ENCODE results near the gene PHLPP1.

PHLPP1 gene

DNA sequence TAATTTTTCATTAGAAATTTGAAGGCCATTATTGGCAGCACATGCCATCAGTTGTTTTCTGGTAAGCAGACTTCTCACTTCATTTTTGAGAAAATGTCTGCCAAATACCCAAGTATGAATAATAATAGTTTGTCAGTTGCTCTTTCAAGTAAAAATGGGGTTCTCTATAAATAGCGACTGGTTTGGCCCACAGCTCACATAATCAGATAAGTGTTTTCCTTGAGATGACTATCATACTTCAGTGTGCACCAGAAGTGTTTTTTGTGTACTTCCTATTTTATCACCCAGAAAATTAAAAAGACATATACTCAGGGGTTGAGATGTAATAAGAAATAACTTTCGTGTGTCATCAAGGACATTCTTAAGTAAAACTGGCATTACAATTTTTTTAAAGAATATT lies 147.1 kb downstream of the PHLPP1 start:
- Histone ChIP-seq H2BK15ac (ENCODE audit: low read length) (no peak overlapping the region), H2BK12ac (ENCODE audit: low read length) (no peak overlapping the region), H3K4me1 (ENCODE audit: control insufficient read depth in 2 of 2, insufficient read depth in 1 of 2, low read depth in 1 of 2, low read length in 2 of 2) (peaks cover 0 to 4% of the 10 kb centered on the region in 2 donors)

DNA sequence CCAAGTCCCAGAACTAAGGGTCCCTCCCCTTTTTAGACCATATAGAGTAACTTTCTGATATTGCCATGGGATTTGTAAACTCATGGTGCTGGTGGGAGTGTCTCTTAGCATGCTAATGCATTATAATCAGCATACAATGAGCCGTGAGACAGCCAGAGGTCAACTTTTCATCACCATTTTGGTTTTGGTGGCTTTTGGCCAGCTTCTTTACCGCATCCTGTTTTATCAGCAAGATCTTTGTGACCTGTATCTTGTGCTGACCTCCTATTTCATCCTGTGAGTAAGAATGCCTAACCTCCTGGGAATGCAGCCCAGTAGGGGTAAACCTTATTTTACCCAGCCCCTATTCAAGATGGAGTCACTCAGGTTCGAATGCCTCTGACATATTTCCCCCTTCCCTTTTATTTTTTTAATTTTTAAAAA lies 148.2 kb downstream of the PHLPP1 start:
- Histone ChIP-seq H4K8ac (ENCODE audit: low read depth, low read length) (no peak overlapping the region), H2BK120ac (ENCODE audit: low read depth, low read length) (no peak overlapping the region), H3K9me3 (replicated peaks in 1 of 2; ENCODE audit: control insufficient read depth in 2 of 2, insufficient read depth in 1 of 2, low read depth in 1 of 2, low read length in 2 of 2) (no peaks in the 10 kb centered on the region), H3K18ac (ENCODE audit: low read length) (no peak overlapping the region), H3K27me3 (ENCODE audit: control insufficient read depth in 3 of 3, insufficient read depth in 3 of 3, low read depth in 1 of 3, low read length in 3 of 3) (no peaks in the 10 kb centered on the region), H2BK15ac (ENCODE audit: low read length) (no peak overlapping the region), H3K23ac (ENCODE audit: low read depth, low read length, poor library complexity) (no peak overlapping the region), H3K14ac (ENCODE audit: low read length) (no peak overlapping the region), H4K91ac (ENCODE audit: low read depth, low read length, poor library complexity) (no peak overlapping the region), H3K79me1 (ENCODE audit: low read depth, low read length) (no peaks in the 10 kb centered on the region), H3K9ac (ENCODE audit: low read depth, low read length, poor library complexity) (no peak overlapping the region), H2AFZ (ENCODE audit: low read length) (no peak overlapping the region), H2AK5ac (ENCODE audit: low read depth, low read length) (no peak overlapping the region), H3K36me3 (replicated peaks in 1 of 2; ENCODE audit: control insufficient read depth in 2 of 2, insufficient read depth in 2 of 2, low read length in 2 of 2) (peaks cover 0 to 41% of the 10 kb centered on the region in 2 donors), H3K4ac (ENCODE audit: low read length) (no peak overlapping the region), H3K4me3 (ENCODE audit: low read length in 2 of 2) (no peak overlapping the region), H3K4me2 (ENCODE audit: insufficient read depth, low read length, poor library complexity, severe bottlenecking) (no peak overlapping the region), H2BK5ac (ENCODE audit: low read length) (no peak overlapping the region), H3K4me1 (ENCODE audit: control insufficient read depth in 2 of 2, insufficient read depth in 1 of 2, low read depth in 1 of 2, low read length in 2 of 2) (no peaks in the 10 kb centered on the region), H2BK12ac (ENCODE audit: low read length) (no peak overlapping the region), H3K27ac (replicated peaks; ENCODE audit: low read length) (no peak overlapping the region)
- WGBS, 2 donors (ENCODE audit: extremely low coverage in 2 of 2, insufficient read length in 2 of 2, insufficient replicate concordance in 1 of 2): no CpG with 5 or more reads among the region's 3 CpGs
- DNase-seq (ENCODE audit: low spot score): no peak

More for the DNA sequence above, 147.1 kb downstream of the PHLPP1 start:
- peaks cover 0 to 41% of the 10 kb centered on the region in 2 donors for H3K36me3 ChIP-seq (replicated peaks in 1 of 2; ENCODE audit: control insufficient read depth in 2 of 2, insufficient read depth in 2 of 2, low read length in 2 of 2)
- H3K4me3 ChIP-seq (ENCODE audit: low read length in 2 of 2): no peak overlapping the region
- no peak overlapping the region for H3K14ac ChIP-seq (ENCODE audit: low read length)
- no peak overlapping the region for H2AK5ac ChIP-seq (ENCODE audit: low read depth, low read length)
- no peak overlapping the region for H3K4me2 ChIP-seq (ENCODE audit: insufficient read depth, low read length, poor library complexity, severe bottlenecking)
- no CpG with 5 or more reads among the region's 2 CpGs for WGBS, 2 donors (ENCODE audit: extremely low coverage in 2 of 2, insufficient read length in 2 of 2, insufficient replicate concordance in 1 of 2)
- no peak overlapping the region for H4K8ac ChIP-seq (ENCODE audit: low read depth, low read length)
- H2BK120ac ChIP-seq (ENCODE audit: low read depth, low read length): no peak overlapping the region
- H3K23ac ChIP-seq (ENCODE audit: low read depth, low read length, poor library complexity): no peak overlapping the region
- no peak overlapping the region for H2BK5ac ChIP-seq (ENCODE audit: low read length)
- peaks cover 1% of the 10 kb centered on the region for H3K79me1 ChIP-seq (ENCODE audit: low read depth, low read length)
- no peak overlapping the region for H3K27ac ChIP-seq (replicated peaks; ENCODE audit: low read length)
- no peak overlapping the region for H2AFZ ChIP-seq (ENCODE audit: low read length)
- H3K27me3 ChIP-seq (ENCODE audit: control insufficient read depth in 3 of 3, insufficient read depth in 3 of 3, low read depth in 1 of 3, low read length in 3 of 3): no peaks in the 10 kb centered on the region
- no peak overlapping the region for H3K9ac ChIP-seq (ENCODE audit: low read depth, low read length, poor library complexity)
- no peak overlapping the region for H3K18ac ChIP-seq (ENCODE audit: low read length)
- no peak overlapping the region for H4K91ac ChIP-seq (ENCODE audit: low read depth, low read length, poor library complexity)
- no peak for DNase-seq (ENCODE audit: low spot score)
- H3K4ac ChIP-seq (ENCODE audit: low read length): no peak overlapping the region
- H3K9me3 ChIP-seq (replicated peaks in 1 of 2; ENCODE audit: control insufficient read depth in 2 of 2, insufficient read depth in 1 of 2, low read depth in 1 of 2, low read length in 2 of 2): no peaks in the 10 kb centered on the region

DNA sequence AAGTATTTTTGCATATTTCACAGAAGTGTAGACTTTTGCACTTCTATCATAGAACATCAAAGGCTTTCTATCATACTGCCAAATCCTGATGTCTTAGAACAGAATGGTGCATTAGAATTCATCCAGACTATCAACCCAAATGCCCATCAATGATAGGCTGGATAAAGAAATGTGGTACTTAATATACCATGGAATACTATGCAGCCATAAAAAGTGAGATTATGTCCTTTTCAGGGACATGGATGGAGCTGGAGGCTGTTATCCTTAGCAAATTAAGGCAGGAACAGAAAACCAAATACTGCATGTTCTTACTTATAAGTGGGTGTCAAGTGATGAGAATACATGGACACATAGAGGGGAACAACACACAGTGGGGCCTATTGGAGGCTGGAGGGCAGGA lies 150.2 kb downstream of the PHLPP1 start:
- Histone ChIP-seq H3K9ac (ENCODE audit: low read depth, low read length, poor library complexity) (no peak overlapping the region), H2BK120ac (ENCODE audit: low read depth, low read length) (no peak overlapping the region), H2BK12ac (ENCODE audit: low read length) (no peak overlapping the region), H2BK5ac (ENCODE audit: low read length) (no peak overlapping the region), H2AK5ac (ENCODE audit: low read depth, low read length) (no peak overlapping the region), H3K27ac (replicated peaks; ENCODE audit: low read length) (no peak overlapping the region), H3K9me3 (replicated peaks in 1 of 2; ENCODE audit: control insufficient read depth in 2 of 2, insufficient read depth in 1 of 2, low read depth in 1 of 2, low read length in 2 of 2) (no peaks in the 10 kb centered on the region), H3K4me1 (ENCODE audit: control insufficient read depth in 2 of 2, insufficient read depth in 1 of 2, low read depth in 1 of 2, low read length in 2 of 2) (no peaks in the 10 kb centered on the region), H3K27me3 (ENCODE audit: control insufficient read depth in 3 of 3, insufficient read depth in 3 of 3, low read depth in 1 of 3, low read length in 3 of 3) (no peaks in the 10 kb centered on the region), H3K23ac (ENCODE audit: low read depth, low read length, poor library complexity) (no peak overlapping the region), H2BK15ac (ENCODE audit: low read length) (no peak overlapping the region), H3K36me3 (replicated peaks in 1 of 2; ENCODE audit: control insufficient read depth in 2 of 2, insufficient read depth in 2 of 2, low read length in 2 of 2) (peaks cover 0 to 38% of the 10 kb centered on the region in 2 donors), H3K18ac (ENCODE audit: low read length) (no peak overlapping the region), H4K8ac (ENCODE audit: low read depth, low read length) (no peak overlapping the region), H3K4me3 (ENCODE audit: low read length in 2 of 2) (no peak overlapping the region), H4K91ac (ENCODE audit: low read depth, low read length, poor library complexity) (no peak overlapping the region), H2AFZ (ENCODE audit: low read length) (no peak overlapping the region), H3K4ac (ENCODE audit: low read length) (no peak overlapping the region), H3K14ac (ENCODE audit: low read length) (no peak overlapping the region), H3K79me1 (ENCODE audit: low read depth, low read length) (no peaks in the 10 kb centered on the region), H3K4me2 (ENCODE audit: insufficient read depth, low read length, poor library complexity, severe bottlenecking) (no peak overlapping the region)
- no peak for DNase-seq (ENCODE audit: low spot score)

DNA sequence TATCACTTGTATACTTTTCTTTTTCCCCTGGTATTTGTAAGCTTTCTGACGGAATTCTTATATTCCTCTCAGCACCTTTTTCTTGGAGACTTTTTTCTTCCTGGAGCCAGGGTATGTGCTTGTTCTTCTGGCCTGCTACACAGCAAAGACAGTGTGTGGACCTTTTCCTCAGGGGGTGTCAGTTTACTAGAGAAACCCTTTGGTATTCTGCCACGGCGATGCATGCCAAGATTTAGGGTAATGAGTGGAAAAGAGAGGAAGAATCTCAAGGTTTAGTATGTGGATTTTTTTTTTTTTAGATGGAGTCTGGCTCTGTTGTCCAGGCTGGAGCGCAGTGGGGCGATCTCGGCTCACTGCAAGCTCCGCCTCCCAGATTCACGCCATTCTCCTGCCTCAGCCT lies 152.2 kb downstream of the PHLPP1 start:
- no peak overlapping the region for H2BK120ac ChIP-seq (ENCODE audit: low read depth, low read length)
- H3K9ac ChIP-seq (ENCODE audit: low read depth, low read length, poor library complexity): no peak overlapping the region
- H2AK5ac ChIP-seq (ENCODE audit: low read depth, low read length): no peak overlapping the region
- no peak overlapping the region for H2BK5ac ChIP-seq (ENCODE audit: low read length)
- no peak overlapping the region for H4K91ac ChIP-seq (ENCODE audit: low read depth, low read length, poor library complexity)
- H3K4me2 ChIP-seq (ENCODE audit: insufficient read depth, low read length, poor library complexity, severe bottlenecking): no peak overlapping the region
- H3K4me3 ChIP-seq (ENCODE audit: low read length in 2 of 2): no peak overlapping the region
- H3K23ac ChIP-seq (ENCODE audit: low read depth, low read length, poor library complexity): no peak overlapping the region
- H4K8ac ChIP-seq (ENCODE audit: low read depth, low read length): no peak overlapping the region
- peaks cover 0 to 23% of the 10 kb centered on the region in 2 donors for H3K36me3 ChIP-seq (replicated peaks in 1 of 2; ENCODE audit: control insufficient read depth in 2 of 2, insufficient read depth in 2 of 2, low read length in 2 of 2)
- no peaks in the 10 kb centered on the region for H3K4me1 ChIP-seq (ENCODE audit: control insufficient read depth in 2 of 2, insufficient read depth in 1 of 2, low read depth in 1 of 2, low read length in 2 of 2)
- no peak overlapping the region for H2BK12ac ChIP-seq (ENCODE audit: low read length)
- H3K4ac ChIP-seq (ENCODE audit: low read length): no peak overlapping the region
- no peaks in the 10 kb centered on the region for H3K9me3 ChIP-seq (replicated peaks in 1 of 2; ENCODE audit: control insufficient read depth in 2 of 2, insufficient read depth in 1 of 2, low read depth in 1 of 2, low read length in 2 of 2)
- H2BK15ac ChIP-seq (ENCODE audit: low read length): no peak overlapping the region
- H3K79me1 ChIP-seq (ENCODE audit: low read depth, low read length): no peaks in the 10 kb centered on the region
- no CpG with 5 or more reads among the region's 8 CpGs for WGBS, 2 donors (ENCODE audit: extremely low coverage in 2 of 2, insufficient read length in 2 of 2, insufficient replicate concordance in 1 of 2)
- H3K27ac ChIP-seq (replicated peaks; ENCODE audit: low read length): no peak overlapping the region
- no peak overlapping the region for H2AFZ ChIP-seq (ENCODE audit: low read length)
- no peak overlapping the region for H3K18ac ChIP-seq (ENCODE audit: low read length)
- H3K14ac ChIP-seq (ENCODE audit: low read length): no peak overlapping the region
- H3K27me3 ChIP-seq (ENCODE audit: control insufficient read depth in 3 of 3, insufficient read depth in 3 of 3, low read depth in 1 of 3, low read length in 3 of 3): no peaks in the 10 kb centered on the region
- DNase-seq (ENCODE audit: low spot score): no peak

Data from neuronal stem cell (in vitro differentiated cells).